ENCODE measurements around the gene PTPN20.

GRCh38 chr10:47050618-47051455 is 139.6 kb downstream of the PTPN20 start:
- TF ChIP-seq POLR2A (IDR thresholded peaks at IDR 0.05) (no peak), POLR2AphosphoS5 (IDR thresholded peaks at IDR 0.05; ENCODE audit: insufficient read depth in 1 of 2, low read depth in 1 of 2) (no peak)
